Activated CD4-positive, CD25-positive, alpha-beta regulatory T cell treated with anti-CD3 and anti-CD28 coated beads, Interleukin-2, amount 50 U/mL, for 72 hours (primary cell): ENCODE results near the gene DCLRE1A.
A peak's percentile ranks its signal among the peaks of the same experiment; 100 is the strongest.
"Not testable (repeated sequence)": the region's sequence is repeated elsewhere in the genome, so short reads cannot be mapped to it uniquely, and the experiment has no call there.

Experiments
- DNase-seq: peaks from one replicate; pipeline ENCODE4 v3.0.0; 2021

The DCLRE1A gene

DNA sequence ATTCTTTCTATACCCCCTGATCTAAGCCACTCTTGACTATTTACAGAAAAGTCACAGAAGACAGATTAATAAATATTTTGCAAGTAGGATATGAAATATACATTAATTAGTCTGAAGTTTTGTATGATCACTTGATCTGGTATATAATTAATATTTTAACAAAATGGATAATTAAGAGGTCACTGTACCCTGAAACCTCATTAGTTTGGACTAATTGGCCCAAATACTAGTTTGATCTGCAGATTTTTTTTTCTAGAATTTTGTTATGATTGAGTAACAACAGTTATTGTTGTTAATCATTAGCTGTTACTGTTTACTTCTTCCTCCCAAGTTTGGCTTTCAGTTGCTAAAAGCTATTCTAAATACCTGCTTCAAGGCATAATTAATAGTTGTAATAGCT lies 3.3 kb upstream of the DCLRE1A start:
- DNase-seq = no peak

DNA sequence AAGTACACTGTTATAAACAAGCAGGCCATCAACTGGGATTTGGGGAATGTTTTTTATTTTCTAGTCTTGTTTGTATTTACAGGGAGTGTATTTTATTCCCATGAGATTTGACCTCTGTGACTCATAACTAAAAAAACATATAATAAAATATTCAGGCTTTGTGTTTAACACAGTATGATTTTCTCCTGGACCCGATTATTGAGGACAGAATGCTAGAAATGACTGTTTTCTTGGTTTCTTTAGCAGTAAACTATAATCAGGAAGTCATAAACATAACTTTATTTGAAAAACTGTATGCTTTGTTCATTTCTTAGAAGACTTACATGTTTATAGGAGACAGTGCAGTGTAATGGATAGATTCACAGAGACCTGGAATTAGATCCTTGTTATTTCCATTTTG lies 2.7 kb upstream of the DCLRE1A start:
- DNase-seq = no peak

DNA sequence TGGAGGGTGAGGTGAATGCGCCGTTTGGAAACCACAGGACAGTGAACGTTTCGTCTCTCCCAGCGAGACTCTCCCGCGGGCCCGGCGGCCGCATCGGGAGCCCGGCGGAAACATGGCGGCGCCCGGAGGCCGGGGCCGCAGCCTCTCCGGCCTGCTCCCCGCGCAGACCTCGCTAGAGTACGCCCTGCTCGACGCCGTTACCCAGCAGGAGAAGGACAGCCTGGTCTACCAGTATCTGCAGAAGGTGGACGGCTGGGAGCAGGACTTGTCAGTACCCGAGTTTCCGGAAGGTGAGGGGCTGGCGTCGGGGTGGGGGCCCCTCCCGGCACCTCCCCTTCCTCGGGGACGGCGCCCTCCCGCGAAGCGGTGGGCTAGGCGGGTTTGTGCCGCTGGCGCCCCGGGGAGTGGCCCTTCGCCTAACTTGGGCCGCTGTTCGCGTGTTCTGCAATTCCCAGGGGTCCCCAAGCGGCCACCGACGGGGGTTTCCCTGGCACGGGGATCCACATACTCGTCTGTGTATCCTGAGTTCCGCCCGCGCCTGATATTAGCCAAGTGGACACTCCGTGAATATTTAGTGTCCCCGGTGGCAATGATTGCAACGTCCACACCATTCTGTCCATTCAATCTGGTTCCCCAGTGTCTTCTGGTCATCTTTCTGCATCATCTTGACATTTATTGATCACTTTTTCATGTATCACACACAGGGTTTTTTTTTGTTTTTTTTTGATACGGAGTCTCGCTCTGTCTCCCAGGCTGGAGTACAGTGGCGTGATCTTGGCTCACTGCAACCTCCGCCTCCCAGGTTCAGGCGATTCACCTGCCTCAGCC lies 1.1 kb upstream of the DCLRE1A start:
- peak; percentile 63 for DNase-seq

DNA sequence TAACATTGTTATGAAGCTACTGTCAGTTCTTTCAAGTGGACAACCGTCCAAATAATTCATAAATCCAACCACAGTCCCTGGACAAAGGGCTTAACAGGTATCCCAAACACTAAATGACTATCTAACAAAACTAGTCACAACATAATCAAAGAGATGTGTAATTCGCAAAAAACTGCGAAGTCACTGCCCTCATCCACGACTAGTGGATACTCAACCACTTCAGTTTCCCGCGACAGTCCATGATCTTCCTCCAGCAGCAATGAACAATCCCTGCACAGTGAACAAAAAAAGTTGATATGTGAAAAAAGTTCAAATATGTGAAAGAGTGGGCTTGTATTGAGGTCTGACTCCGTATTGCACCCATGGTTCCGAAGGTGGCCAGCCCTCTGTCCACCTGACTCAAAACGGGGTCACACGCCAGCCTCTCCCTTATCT lies 287 bp downstream of the DCLRE1A start:
- no peak for DNase-seq

DNA sequence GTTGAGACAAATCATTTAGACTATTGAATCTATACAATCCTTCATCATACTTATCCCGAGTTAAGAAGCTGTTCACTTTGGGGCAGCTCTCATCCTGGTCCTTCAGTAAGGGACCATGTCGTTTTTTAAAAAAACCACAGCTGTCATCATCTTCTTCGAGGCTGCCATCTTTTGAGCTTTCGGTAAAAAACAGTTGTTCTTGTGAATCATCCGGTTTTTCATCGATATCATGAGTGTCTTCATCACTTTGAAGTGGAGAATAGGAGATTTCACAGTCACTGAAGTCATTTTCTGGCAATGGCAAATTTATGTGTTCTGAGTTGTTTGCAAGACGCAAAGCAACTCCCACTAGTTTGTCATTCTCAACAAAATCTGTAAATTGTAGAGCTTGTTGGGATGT lies 3.9 kb downstream of the DCLRE1A start:
- DNase-seq = no peak

DNA sequence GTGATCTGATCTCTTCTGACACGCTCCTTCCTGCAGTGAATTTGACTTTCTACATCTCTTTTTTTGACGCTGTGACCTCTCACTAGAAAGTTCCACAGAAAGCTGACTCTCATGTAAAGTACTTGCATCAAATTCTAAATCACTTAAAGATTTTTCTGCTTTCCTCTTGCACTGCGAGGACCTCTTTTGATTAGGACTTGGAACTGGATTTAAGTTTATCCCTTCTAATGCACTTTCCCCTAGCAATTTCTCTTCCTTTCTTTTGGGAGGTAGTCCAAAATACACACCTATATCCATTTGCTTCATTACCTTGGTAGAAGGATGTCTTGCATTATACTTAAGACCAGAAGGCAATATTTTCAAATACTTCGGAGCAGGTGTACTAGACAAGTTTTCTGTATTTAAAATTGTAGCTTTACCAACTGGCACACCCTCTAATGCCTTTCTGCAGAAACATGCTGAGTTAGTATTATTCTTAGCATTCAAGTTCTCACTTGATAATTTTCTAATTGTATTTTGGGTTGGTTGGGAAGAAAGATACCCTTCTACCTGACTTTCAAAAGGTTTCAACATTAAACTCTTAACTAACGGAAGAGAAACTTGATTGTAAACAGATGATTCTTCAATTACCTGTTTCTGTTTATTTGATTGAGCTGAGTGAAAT lies 4.6 kb downstream of the DCLRE1A start:
- no peak for DNase-seq

DNA sequence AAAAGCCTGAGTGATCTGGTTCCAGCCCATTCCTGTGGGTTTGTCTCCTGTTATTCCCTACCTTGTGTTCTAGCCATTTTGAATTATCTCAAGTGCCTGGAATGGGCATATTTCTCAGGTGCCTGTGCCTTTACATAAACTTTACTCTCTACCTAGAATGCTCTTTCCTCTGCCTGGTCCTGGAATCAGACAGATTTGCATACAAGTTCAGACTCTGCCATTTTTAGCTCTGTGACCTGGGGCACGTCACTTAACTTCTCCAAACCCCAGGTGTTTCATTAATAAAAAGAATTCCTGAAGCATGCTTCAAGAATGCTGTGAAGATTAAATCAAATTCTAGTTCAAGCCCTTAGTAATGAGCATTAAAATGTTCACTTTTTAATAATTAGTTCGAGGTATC lies 7.8 kb downstream of the DCLRE1A start:
- no peak for DNase-seq

DNA sequence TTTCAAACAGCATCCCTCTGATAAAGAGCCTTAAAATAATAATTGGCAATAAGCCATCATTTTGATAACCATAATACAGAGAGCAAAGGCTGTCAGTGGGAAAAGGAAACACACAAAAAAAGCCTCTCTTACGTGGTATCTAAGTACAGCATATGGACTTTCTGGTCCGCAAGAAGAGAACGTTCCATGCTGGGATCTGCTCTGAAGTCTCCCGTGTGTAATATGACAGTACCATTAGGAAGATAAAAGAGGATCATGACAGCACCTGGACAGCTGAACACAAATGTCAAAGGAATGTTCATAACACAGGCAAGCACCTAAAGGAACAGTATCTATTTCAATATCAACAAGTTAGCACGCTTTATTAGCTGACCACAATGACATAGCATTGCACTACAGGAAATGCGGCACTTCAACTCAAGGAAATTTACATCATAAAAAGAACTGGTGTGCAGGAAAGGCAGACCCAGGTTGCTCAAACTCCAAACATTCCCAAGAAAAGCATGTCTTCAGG lies 9.9 kb downstream of the DCLRE1A start:
- DNase-seq = no peak

DNA sequence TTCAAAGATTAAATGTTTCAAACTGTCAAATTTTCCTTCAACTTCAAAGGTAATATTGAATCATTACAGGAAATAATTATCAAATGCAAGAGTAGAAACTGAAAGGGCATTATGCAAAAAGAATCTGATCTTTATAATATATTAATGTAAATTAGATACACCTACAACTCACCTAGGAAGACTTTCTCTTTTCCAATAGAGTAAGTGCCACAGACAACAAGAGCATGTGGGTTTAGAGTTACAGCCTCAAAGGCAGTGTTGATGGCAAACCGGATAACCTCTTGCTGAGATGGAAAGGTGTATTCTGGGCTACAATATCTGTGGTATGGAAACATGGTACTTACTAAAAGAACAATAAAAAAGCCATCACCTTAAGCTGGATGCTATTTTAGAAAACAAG lies 11.7 kb downstream of the DCLRE1A start:
- DNase-seq = no peak

DNA sequence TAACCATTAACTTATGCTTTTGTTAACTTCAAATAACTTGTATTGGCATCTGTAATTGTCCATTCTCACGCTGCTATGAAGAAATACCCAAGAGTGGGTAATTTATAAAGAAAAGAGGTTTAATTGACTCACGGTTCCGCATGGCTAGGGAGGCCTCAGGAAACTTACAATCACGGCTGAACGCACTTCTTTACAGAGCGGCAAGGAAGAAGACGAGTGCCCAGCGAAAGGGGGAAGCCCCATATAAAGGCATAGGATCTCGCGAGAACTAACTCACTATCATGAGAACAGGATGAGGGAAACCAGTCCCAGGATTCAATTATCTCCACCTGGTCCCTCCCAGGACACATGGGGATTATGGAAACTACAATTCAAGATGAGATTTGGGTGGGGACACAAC lies 25.3 kb downstream of the DCLRE1A start:
- DNase-seq = not testable (repeated sequence)

DNA sequence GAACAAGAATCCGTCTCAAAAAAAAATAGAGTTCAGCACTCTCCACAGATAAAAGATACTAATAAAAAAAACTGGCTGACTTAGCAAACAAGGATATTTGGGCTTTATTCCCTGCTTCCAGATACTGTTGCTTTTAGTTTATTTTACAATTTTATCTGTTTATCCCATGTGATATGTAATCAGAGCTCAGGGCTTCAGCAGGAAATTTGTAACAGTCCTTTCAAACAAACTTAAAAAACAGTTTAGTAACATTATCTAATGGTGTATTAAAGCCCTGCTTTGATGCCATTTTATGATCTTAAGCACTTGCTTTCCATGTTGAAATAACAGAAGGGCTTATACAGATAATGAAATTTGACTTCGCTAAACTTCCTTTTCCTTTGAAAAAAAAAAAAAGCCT lies 28.1 kb downstream of the DCLRE1A start:
- no peak for DNase-seq

DNA sequence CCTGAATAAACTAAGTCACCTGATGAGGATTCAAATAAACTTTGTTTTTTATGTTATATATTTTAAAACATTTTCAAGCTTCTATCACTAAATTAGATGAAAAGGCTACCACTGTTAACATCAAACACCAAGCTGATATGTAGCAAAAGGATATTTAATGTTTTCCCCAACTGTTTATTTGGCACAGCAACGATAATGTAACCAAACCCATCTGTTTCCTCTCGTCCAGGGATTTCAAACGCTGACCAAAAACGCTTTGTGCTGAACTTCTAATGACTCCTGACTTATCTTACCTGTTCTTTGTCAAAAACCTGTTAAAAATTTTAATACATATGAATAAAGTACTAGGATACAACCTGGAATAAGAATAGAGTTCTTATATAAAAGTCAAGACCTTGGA lies 30.5 kb downstream of the DCLRE1A start:
- no peak for DNase-seq

DNA sequence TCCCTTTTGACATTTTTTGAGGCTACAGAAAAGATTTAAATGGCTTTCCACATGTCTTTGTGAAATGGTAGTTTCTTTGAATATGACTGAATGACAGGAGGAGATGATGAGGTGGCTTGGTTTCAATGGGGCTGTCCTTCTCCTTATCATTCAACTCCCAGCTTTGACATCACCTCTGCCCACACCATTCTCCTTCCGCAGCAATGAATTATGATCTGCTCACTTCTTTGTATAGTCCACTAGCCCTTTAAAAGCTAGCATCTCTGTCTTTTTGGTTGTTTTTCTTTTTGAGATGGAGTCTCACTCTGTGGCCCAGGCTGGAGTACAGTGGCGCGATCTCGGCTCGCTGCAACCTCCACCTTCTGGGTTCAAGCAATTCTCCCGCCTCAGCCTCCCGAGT lies 31.7 kb downstream of the DCLRE1A start:
- DNase-seq = no peak

DNA sequence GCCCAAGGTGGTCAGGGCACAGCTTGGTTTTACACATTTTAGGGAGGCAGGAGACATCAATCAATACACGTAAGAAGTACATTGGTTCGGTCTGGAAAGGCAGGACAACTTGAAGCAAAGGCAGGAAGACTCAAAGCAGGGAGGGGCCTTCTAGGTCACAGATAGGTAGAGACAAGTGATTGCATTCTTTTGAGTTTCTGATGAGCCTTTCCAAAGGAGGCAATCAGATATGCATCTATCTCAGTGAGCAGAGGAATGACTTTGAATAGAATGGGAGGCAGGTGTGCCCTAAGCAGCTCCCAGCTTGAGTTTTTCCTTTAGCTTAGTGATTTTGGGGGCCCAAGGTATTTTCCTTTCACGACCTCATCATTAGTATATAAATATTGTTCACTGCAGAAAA lies 32.6 kb downstream of the DCLRE1A start:
- not testable (repeated sequence) for DNase-seq

DNA sequence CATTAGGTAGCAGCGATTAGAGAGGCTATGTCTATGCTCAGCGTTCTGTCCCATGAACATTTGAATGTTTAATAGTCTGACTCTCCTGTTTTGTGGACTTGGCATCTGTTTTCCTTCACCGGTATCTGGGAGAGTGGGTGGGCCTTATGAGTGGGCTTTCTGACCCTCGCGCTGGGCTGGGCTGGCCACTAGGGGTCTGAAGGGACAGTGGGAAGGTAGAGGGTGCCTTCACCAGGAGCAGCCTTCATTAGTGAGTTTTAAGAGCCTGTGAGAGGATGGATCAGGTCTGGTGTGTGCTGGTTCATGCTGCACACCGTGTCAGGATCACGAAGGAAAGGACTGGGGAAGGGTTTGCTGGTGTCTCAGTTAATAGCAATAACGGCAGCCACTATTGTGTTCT lies 33.4 kb downstream of the DCLRE1A start:
- no peak for DNase-seq

DNA sequence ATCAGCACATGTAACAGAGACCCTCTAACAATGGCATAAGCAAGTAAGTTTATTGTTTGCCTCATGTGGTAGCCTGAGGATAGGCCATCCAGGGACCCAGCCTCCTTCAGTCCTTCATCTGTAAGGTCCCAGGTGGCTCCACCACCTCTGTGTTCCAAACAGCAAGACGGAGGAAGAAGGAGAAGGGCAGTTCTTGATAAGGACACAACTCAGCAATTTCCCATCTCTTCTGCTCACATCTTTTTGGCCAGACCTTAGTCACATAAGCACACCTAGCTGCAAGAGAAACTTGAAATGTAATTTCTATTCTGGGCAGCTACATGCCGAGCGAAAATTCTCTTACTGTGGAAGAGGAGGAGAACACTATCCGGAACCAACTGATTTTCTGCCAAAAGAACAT lies 33.9 kb downstream of the DCLRE1A start:
- DNase-seq = no peak

DNA sequence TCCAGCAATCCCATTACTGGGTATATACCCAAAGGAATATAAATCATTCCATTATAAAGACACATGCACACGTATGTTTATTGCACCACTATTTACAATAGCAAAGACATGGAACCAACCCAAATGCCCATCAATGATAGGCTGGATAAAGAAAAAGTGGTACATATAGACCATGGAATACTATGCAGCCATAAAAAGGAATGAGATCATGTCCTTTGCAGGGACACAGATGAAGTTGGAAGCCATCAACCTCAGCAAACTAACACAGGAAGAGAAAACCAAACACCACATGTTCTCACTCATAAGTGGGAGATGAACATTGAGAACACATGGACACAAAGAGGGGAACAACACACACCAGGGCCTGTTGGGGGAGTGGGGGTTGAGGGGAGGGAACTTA lies 39.2 kb downstream of the DCLRE1A start:
- DNase-seq = not testable (repeated sequence)

DNA sequence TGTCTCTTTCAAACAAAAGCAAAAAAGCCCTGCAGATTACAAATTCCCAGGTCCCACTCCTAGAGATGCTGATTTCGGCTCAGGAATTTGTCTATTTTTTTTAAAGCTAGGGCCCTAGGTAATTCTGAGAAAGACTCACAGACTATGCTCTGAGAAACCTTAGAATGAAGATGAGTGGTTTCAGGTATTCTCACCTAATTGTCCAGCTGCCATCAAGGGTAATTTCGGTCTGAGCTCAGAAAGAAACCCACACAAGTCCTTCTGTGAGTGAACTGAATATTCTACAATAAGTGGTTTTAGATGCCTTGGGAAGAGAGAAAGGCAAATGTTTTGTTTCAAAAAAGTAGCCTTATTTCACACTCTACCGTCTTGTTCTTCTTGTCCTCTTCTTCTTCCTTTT lies 45.7 kb downstream of the DCLRE1A start:
- no peak for DNase-seq

DNA sequence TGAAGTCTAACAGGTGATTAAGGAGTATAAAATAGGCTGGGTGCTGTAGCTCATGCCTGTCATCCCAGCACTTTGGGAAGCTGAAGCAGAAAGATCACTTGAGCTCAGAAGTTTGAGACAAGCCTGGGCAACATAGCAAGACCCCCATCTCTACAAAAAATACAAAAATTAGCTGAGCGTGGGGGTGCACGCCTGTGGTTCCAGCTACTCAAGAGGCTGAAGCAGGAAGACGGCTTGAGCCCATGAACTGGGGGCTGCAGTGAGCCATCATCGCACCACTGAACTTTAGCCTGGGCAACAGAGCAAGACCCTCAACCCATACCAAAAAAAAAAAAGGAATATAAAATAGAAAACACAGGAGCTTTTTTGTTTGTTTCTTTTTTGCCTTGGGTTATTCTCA lies 47.4 kb downstream of the DCLRE1A start:
- no peak for DNase-seq

DNA sequence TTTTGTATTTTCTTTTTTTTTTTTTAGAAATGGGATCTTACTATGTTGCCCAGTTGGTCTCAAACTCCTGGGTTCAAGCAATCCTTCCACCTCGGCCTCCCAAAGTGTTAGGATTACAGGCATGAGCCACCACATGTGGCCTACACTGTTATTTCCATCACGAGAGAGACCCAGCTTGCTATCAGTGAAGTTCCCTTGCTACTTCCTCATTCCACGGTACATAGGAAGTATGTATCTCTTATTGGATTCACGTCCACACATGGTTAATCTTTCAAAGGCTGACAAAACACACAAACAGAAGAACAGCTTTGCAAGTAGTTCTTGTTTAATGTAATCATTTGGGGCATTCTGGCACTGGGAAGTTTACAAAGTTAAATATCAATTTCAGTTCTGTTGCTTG lies 50.9 kb downstream of the DCLRE1A start:
- no peak for DNase-seq

DNA sequence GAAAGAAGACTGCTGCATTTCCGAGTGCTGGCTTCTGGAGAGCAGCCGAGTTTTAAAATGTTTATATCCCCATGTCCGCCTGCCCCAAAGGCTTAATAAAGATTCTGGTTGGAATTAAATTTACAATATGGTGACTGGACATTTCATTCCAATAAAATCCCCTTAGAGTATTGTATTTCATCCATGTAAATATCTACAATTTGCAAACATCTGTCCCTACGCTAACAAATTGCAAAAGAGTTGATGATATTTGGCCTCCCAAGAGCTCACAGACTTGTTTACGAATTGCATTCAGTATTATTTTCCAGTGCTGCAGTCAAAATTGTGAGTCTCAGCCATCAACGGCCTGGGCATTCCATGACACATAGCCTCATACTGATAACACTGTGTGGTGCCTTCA lies 52.3 kb downstream of the DCLRE1A start:
- DNase-seq = no peak

DNA sequence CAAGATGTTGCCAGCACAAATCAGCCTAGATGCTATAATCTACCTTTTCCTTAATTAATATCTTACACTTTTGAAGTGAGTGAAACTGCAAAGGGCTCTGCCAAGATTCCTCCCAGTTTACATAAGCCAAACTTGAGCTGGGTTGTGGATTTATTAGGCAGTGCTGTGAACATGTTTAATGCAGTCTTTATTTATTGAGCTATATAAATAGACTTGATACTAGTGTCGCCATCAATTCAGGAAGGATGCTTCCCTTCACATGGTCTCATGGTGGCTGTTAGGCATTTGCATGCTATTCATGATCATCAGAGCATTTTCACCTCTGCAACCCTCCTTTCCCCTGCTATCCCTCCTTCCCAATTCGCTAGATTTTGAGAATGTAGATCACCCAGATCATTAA lies 62.2 kb downstream of the DCLRE1A start:
- DNase-seq = no peak

DNA sequence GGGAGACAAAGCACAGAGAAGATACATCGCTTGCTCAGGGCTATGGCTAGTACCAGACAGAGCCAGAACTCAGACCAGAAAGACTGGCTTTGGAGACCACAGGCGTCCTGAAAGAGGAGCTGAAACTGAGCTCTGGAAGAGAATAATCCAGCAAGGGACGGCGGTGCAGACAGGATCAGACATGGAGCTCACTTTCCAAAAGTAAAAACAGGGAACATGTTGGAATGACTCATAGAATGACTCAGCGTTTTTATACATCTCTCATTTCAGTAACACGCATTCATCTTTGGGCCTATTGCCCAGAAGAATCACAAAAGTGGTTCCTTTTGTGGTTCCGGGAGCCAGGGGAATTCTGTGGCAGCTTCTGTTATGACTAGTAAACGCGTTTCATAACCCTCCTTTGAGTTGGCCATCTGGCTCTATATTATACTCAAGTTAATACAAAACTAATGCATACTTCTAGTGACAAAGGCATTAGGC lies 65.2 kb downstream of the DCLRE1A start:
- DNase-seq = no peak
